Lung (tissue), 12 donors: ENCODE data around the gene TMEM30A. TPM values are rescaled to one million over a fixed set of nuclear protein-coding genes. Genes with fewer than 3 reads are reported as not detected.

Experiments used
- ATAC-seq: fragments of 200-7000 bp; cut with Tn5 transposase; one replicate; pipeline ENCODE4 v1.9.1; 2020; ENCODE audit warnings: moderate number of reproducible peaks; ENCODE audit not compliant: insufficient read depth, low FRiP score
- DNase-seq, 3 donors: peaks; one replicate each; pipeline ENCODE4 v3.0.0-alpha.2; 2013 to 2017
- H3K27ac ChIP-seq, 2 donors: one replicate each; pipeline ENCODE4 v1.5.1; 2013; ENCODE audit warnings: mild to moderate bottlenecking in 2 of 2, moderate library complexity in 2 of 2, control low read depth in 1 of 2, inconsistent platforms in 1 of 2, low read depth in 1 of 2, low read length in 1 of 2
- H3K27me3 ChIP-seq, 3 donors: one replicate each; pipeline ENCODE4 v1.5.1; 2013; ENCODE audit warnings: low read length in 2 of 3; ENCODE audit not compliant: control insufficient read depth in 3 of 3, insufficient read depth in 3 of 3
- H3K36me3 ChIP-seq, 4 donors: one replicate each; pipeline ENCODE4 v1.5.1; 2013; ENCODE audit warnings: low read length in 4 of 4, mild to moderate bottlenecking in 1 of 4, moderate library complexity in 1 of 4; ENCODE audit not compliant: control insufficient read depth in 4 of 4, insufficient read depth in 4 of 4
- H3K4me1 ChIP-seq, 5 donors: one replicate each; pipeline ENCODE4 v1.5.1; 2013; ENCODE audit warnings: low read length in 5 of 5, mild to moderate bottlenecking in 2 of 5, moderate library complexity in 1 of 5; ENCODE audit not compliant: control insufficient read depth in 5 of 5, insufficient read depth in 5 of 5
- H3K4me3 ChIP-seq: one replicate; pipeline ENCODE4 v1.5.1; 2013; ENCODE audit warnings: mild to moderate bottlenecking, control low read depth, moderate library complexity
- H3K9ac ChIP-seq, 2 donors: one replicate each; pipeline ENCODE4 v1.5.1; 2013; ENCODE audit warnings: low read length in 2 of 2, control low read depth in 1 of 2; ENCODE audit not compliant: insufficient read depth in 1 of 2
- H3K9me3 ChIP-seq, 4 donors: one replicate each; pipeline ENCODE4 v1.5.1; 2013; ENCODE audit warnings: low read length in 3 of 4, mild to moderate bottlenecking in 1 of 4, moderate library complexity in 1 of 4; ENCODE audit not compliant: control insufficient read depth in 4 of 4, insufficient read depth in 3 of 4
- CTCF ChIP-seq: IDR thresholded peaks from 2 replicates; pipeline ENCODE4 v1.5.1; 2012; ENCODE audit warnings: mild to moderate bottlenecking; ENCODE audit errors: control extremely low read depth, extremely low read depth
- WGBS, 2 donors: extraction: QIAGEN DNeasy Blood & Tissue Kit; methylation state at CpG; one replicate each; pipeline ENCODE4 v1.1.7; 2013; 5-methylcytosine and 5-hydroxymethylcytosine counted together
- polyA plus RNA-seq, 2 donors: library from polyadenylated mRNA; stranded (reverse); fragments of 200-250 nt; gene quantifications; one replicate each; pipeline ENCODE4 v1.2.1, GENCODE V29; 2013
- total RNA-seq, 2 donors: library from RNA; depleted of rRNA in 1 of 2; stranded (reverse); fragments of >200 nt in 1 of 2; gene quantifications; one replicate each; pipeline ENCODE4 v1.2.1, GENCODE V29; 2014 to 2021
- donor health status: control.
- donor health status: control.
- donor health status: Bipolar disorder and iron deficiency.
- donor health status: healthy.
- donor health status: DM: yes; HTN: yes; CAD: no.

TMEM30A gene
- total and polyA plus RNA-seq, 4 donors = 46.4 to 164 (median 99.4) TPM

GRCh38 chr6:75290136-75290945 is 5.7 kb upstream of the TMEM30A start:
- no peak overlapping the region for H3K4me3 ChIP-seq
- peak; percentile 47 for ATAC-seq
- H3K36me3 ChIP-seq = peaks cover 0 to 5% (median 4%) of the 10 kb centered on the region in 4 donors
- 69 to 79% methylated on average over 7 of the region's 7 CpGs for WGBS, 2 donors
- no peak for TF ChIP-seq CTCF
- peaks cover 0 to 9% (median 4%) of the 10 kb centered on the region in 5 donors for H3K4me1 ChIP-seq
- no peak overlapping the region for H3K9ac ChIP-seq
- DNase-seq = no peak
- no peaks in the 10 kb centered on the region for H3K9me3 ChIP-seq
- H3K27ac ChIP-seq = no peak overlapping the region
- H3K27me3 ChIP-seq = no peaks in the 10 kb centered on the region

GRCh38 chr6:75288023-75288422 is 3.4 kb upstream of the TMEM30A start:
- no peak overlapping the region for H3K27ac ChIP-seq
- H3K4me3 ChIP-seq = no peak overlapping the region
- WGBS, 2 donors = 98 to 100% methylated on average over 1 of the region's 1 CpG
- no peak overlapping the region for H3K9ac ChIP-seq
- peaks cover 2 to 5% (median 5%) of the 10 kb centered on the region in 4 donors for H3K36me3 ChIP-seq
- no peak for TF ChIP-seq CTCF
- no peaks in the 10 kb centered on the region for H3K9me3 ChIP-seq
- DNase-seq (no peak), ATAC-seq (no peak)
- no peaks in the 10 kb centered on the region for H3K27me3 ChIP-seq
- peaks cover 0 to 10% (median 4%) of the 10 kb centered on the region in 5 donors for H3K4me1 ChIP-seq

GRCh38 chr6:75287424-75287823 is 2.8 kb upstream of the TMEM30A start:
- no peak for DNase-seq
- peaks cover 0 to 16% (median 5%) of the 10 kb centered on the region in 5 donors for H3K4me1 ChIP-seq
- no peaks in the 10 kb centered on the region for H3K27me3 ChIP-seq
- H3K36me3 ChIP-seq = peaks cover 2 to 5% (median 5%) of the 10 kb centered on the region in 4 donors
- no peak for TF ChIP-seq CTCF
- H3K27ac ChIP-seq = no peak overlapping the region
- WGBS, 2 donors = 39 to 82% methylated on average over 1 of the region's 1 CpG
- H3K9me3 ChIP-seq = no peaks in the 10 kb centered on the region
- H3K4me3 ChIP-seq = no peak overlapping the region
- no peak for ATAC-seq
- no peak overlapping the region for H3K9ac ChIP-seq
